ENCODE results near the gene AKAP7. TPM values are rescaled to one million over a fixed set of nuclear protein-coding genes. Genes with fewer than 3 reads are reported as not detected.

AKAP7 gene
- total RNA-seq, 1 donor from 2014 or later: 10.9 TPM

GRCh38 chr6:131199568-131200272 is 64.5 kb downstream of the AKAP7 start:
- H3K4me3 ChIP-seq: no peak overlapping the region
- no peaks in the 10 kb centered on the region for H3K9me3 ChIP-seq (replicated peaks)
- no peak for DNase-seq
- no peak overlapping the region for H3K27ac ChIP-seq (replicated peaks)
- H3K4me1 ChIP-seq: no peaks in the 10 kb centered on the region
- no peaks in the 10 kb centered on the region for H3K27me3 ChIP-seq (ENCODE audit: low read depth)
- H3K36me3 ChIP-seq: no peaks in the 10 kb centered on the region
- peak; percentile 76 for TF ChIP-seq CTCF (IDR thresholded peaks at IDR 0.05; ENCODE audit: borderline replicate concordance)
- intact Hi-C loops (cut with micrococcal nuclease): loop anchor here (10.0 kb wide), 1 partner anchor 335 kb away; no protein-coding TSS in a partner anchor

- no peak for TF ChIP-seq CTCF (IDR thresholded peaks at IDR 0.05; ENCODE audit: borderline replicate concordance)
- intact Hi-C loops (cut with micrococcal nuclease): no loop called here
- Histone ChIP-seq H3K4me3 (no peak overlapping the region), H3K4me1 (no peaks in the 10 kb centered on the region), H3K9me3 (replicated peaks) (no peaks in the 10 kb centered on the region), H3K36me3 (no peaks in the 10 kb centered on the region), H3K27ac (replicated peaks) (no peak overlapping the region), H3K27me3 (ENCODE audit: low read depth) (no peaks in the 10 kb centered on the region)
- DNase-seq: no peak
These were observed 70.4 kb downstream of the AKAP7 start for GRCh38 chr6:131205481-131206244.

GRCh38 chr6:131206463-131207251 is 71.4 kb downstream of the AKAP7 start:
- intact Hi-C loops (cut with micrococcal nuclease): no loop called here
- no peak overlapping the region for H3K4me3 ChIP-seq
- DNase-seq: no peak
- no peaks in the 10 kb centered on the region for H3K9me3 ChIP-seq (replicated peaks)
- no peaks in the 10 kb centered on the region for H3K36me3 ChIP-seq
- H3K27ac ChIP-seq (replicated peaks): no peak overlapping the region
- H3K4me1 ChIP-seq: no peaks in the 10 kb centered on the region
- TF ChIP-seq CTCF (IDR thresholded peaks at IDR 0.05; ENCODE audit: borderline replicate concordance): no peak
- H3K27me3 ChIP-seq (ENCODE audit: low read depth): no peaks in the 10 kb centered on the region

GRCh38 chr6:131208787-131209186 is 73.5 kb downstream of the AKAP7 start:
- TF ChIP-seq CTCF (IDR thresholded peaks at IDR 0.05; ENCODE audit: borderline replicate concordance): no peak
- Histone ChIP-seq H3K4me1 (peaks cover 15% of the 10 kb centered on the region), H3K36me3 (no peaks in the 10 kb centered on the region), H3K4me3 (no peak overlapping the region), H3K27ac (replicated peaks) (no peak overlapping the region), H3K9me3 (replicated peaks) (no peaks in the 10 kb centered on the region), H3K27me3 (ENCODE audit: low read depth) (no peaks in the 10 kb centered on the region)
- no peak for DNase-seq
- intact Hi-C loops (cut with micrococcal nuclease): no loop called here

GRCh38 chr6:131210469-131210868 is 75.2 kb downstream of the AKAP7 start:
- H3K9me3 ChIP-seq (replicated peaks): no peaks in the 10 kb centered on the region
- intact Hi-C loops (cut with micrococcal nuclease): no loop called here
- H3K4me3 ChIP-seq: no peak overlapping the region
- no peak for TF ChIP-seq CTCF (IDR thresholded peaks at IDR 0.05; ENCODE audit: borderline replicate concordance)
- no peak for DNase-seq
- no peak overlapping the region for H3K27ac ChIP-seq (replicated peaks)
- H3K36me3 ChIP-seq: no peaks in the 10 kb centered on the region
- H3K4me1 ChIP-seq: peaks cover 31% of the 10 kb centered on the region
- no peaks in the 10 kb centered on the region for H3K27me3 ChIP-seq (ENCODE audit: low read depth)

Measured in left ventricle myocardium inferior (tissue), 1 donor.